K562 (cell line): ENCODE data around the gene COA7. TPM values are rescaled to one million over a fixed set of nuclear protein-coding genes. Genes with fewer than 3 reads are reported as not detected.

ENCODE experiments used
- ATAC-seq: fragments of 200-7000 bp; cut with Tn5 transposase; 3 replicates; pipeline ENCODE4 v1.9.1; 2020; ENCODE audit warnings: moderate library complexity
- BruUV-seq: library from RNA; stranded (reverse); fragments of 400-500 nt; replicated peaks from 2 replicates; lab custom pipeline; 2021; lab: Mats Ljungman, UMichigan
- CTCF ChIA-PET: fragments of 300-600 bp; formaldehyde crosslinking; extraction: SDS; loops from one replicate; lab custom pipeline; 2021; ENCODE audit warnings: low intra/inter-chr PET ratio; lab: Yijun Ruan, JAX
- POLR2A ChIA-PET: fragments of 300-600, 350-650 bp; sonication (Branson Sonifier 250); formaldehyde crosslinking; extraction: SDS; loops from one replicate; lab custom pipeline; 2021; ENCODE audit warnings: antibody characterized with exemption, inconsistent platforms; lab: Yijun Ruan, JAX
- DNase-seq, 4 experiments: peaks; one replicate each; pipeline versions ENCODE4 v3.0.0 to v3.0.0-alpha.2; 2011 to 2018; ENCODE audit warnings: low spot score in 3 of 4, mixed read lengths in 3 of 4; ENCODE audit errors: extremely low read depth in 1 of 4
- FAIRE-seq: peaks from 2 replicates; lab custom pipeline; 2011; peaks lifted over from hg19 to GRCh38; lab: Jason Lieb, UNC
- H2AFZ ChIP-seq: 2 replicates; pipeline ENCODE4 v1.6.0; 2011; ENCODE audit warnings: low read depth, low read length, control low read depth, inconsistent platforms
- H3K27ac ChIP-seq: fragments of 200-600 bp; 3 replicates; pipeline ENCODE4 v1.8.0; 2011; ENCODE audit warnings: low read depth, mild to moderate bottlenecking, control low read depth, inconsistent platforms, low read length, moderate library complexity, mixed read lengths; ENCODE audit errors: extremely low read depth
- H3K27me3 ChIP-seq, 2 experiments: fragments of 300-600 bp in 1 of 2; 2 replicates in 1 of 2; 3 replicates in 1 of 2; pipeline versions ENCODE4 v1.6.0 to v1.8.0; 2011; ENCODE audit warnings: inconsistent platforms in 2 of 2, low read length in 2 of 2, mild to moderate bottlenecking in 1 of 2, mixed read lengths in 1 of 2, moderate library complexity in 1 of 2; ENCODE audit not compliant: control insufficient read depth in 2 of 2, insufficient read depth in 2 of 2
- H3K36me3 ChIP-seq: fragments of 300-600 bp; 3 replicates; pipeline ENCODE4 v1.8.0; 2011; ENCODE audit warnings: mild to moderate bottlenecking, low read length, inconsistent platforms; ENCODE audit not compliant: control insufficient read depth, insufficient read depth
- H3K4me1 ChIP-seq, 2 experiments: fragments of 200-600 bp in 1 of 2; replicated peaks in 1 of 2; 2 replicates in 1 of 2; 3 replicates in 1 of 2; pipeline versions ENCODE4 v1.5.1 to v1.8.0; 2011; ENCODE audit warnings: inconsistent platforms in 2 of 2, low read length in 2 of 2, mild to moderate bottlenecking in 1 of 2, mixed read lengths in 1 of 2, moderate library complexity in 1 of 2; ENCODE audit not compliant: control insufficient read depth in 2 of 2, insufficient read depth in 2 of 2
- H3K4me2 ChIP-seq: 2 replicates; pipeline ENCODE4 v1.6.1; 2011; ENCODE audit warnings: low read length, control low read depth, inconsistent platforms, mixed read lengths; ENCODE audit not compliant: insufficient read depth
- H3K4me3 ChIP-seq: fragments of 200-600 bp; sonication (generic), shearing (Covaris generic); 2 replicates; pipeline ENCODE4 v1.5.1; 2016; ENCODE audit warnings: control low read depth, inconsistent platforms
- H3K79me2 ChIP-seq: fragments of 200-600 bp; 3 replicates; pipeline ENCODE4 v1.8.0; 2011; ENCODE audit warnings: low read length, inconsistent platforms; ENCODE audit not compliant: control insufficient read depth, insufficient read depth
- H3K9ac ChIP-seq, 2 experiments: 2 replicates each; pipeline versions ENCODE4 v1.6.0 to v1.6.1; 2011; ENCODE audit warnings: low read depth in 2 of 2, low read length in 2 of 2, control low read depth in 1 of 2, inconsistent platforms in 1 of 2, mild to moderate bottlenecking in 1 of 2, mixed read lengths in 1 of 2; ENCODE audit not compliant: insufficient read depth in 1 of 2
- H3K9me1 ChIP-seq: one replicate; pipeline ENCODE4 v1.6.0; 2011; ENCODE audit warnings: inconsistent platforms, mild to moderate bottlenecking, low read length, moderate library complexity; ENCODE audit not compliant: control insufficient read depth, insufficient read depth
- H3K9me3 ChIP-seq: replicated peaks from 2 replicates; pipeline ENCODE4 v1.5.1; 2011; ENCODE audit warnings: low read depth, low read length, inconsistent platforms; ENCODE audit not compliant: control insufficient read depth, insufficient read depth
- H4K20me1 ChIP-seq: replicated peaks from 2 replicates; pipeline ENCODE4 v1.6.1; 2011; ENCODE audit warnings: low read length, inconsistent platforms, mixed read lengths; ENCODE audit not compliant: control insufficient read depth, insufficient read depth
- CBFB ChIP-seq: sonication (generic); formaldehyde crosslinking; IDR thresholded peaks from 2 replicates; pipeline ENCODE4 v1.4.0; 2020; ENCODE audit warnings: mild to moderate bottlenecking, missing genetic modification reagents
- CHD2 ChIP-seq: IDR thresholded peaks from 2 replicates; pipeline ENCODE4 v1.6.1; 2011; ENCODE audit warnings: low read depth, low read length
- HMG20B ChIP-seq: fragments of 250-450 bp; sonication (Bioruptor Pico); IDR thresholded peaks from 2 replicates; pipeline ENCODE4 v1.5.0; 2021; ENCODE audit warnings: mild to moderate bottlenecking
- HNRNPLL ChIP-seq: fragments of 200-400 bp; formaldehyde crosslinking; IDR thresholded peaks from 2 replicates; pipeline ENCODE4 v1.6.1; 2017; ENCODE audit warnings: low read length, low read depth, mild to moderate bottlenecking; ENCODE audit not compliant: poor library complexity, severe bottlenecking
- PHF8 ChIP-seq: fragments of 200-600 bp; sonication (generic); IDR thresholded peaks from 2 replicates; pipeline ENCODE4 v1.6.1; 2012; ENCODE audit warnings: mixed run types, mild to moderate bottlenecking, inconsistent platforms, low read length, moderate library complexity, borderline replicate concordance
- POLR2AphosphoS5 ChIP-seq: IDR thresholded peaks from 2 replicates; pipeline ENCODE4 v1.6.1; 2011; ENCODE audit warnings: mild to moderate bottlenecking, low read depth, low read length, moderate library complexity; ENCODE audit not compliant: control insufficient read depth, insufficient read depth
- POU5F1 ChIP-seq: fragments of 150-350 bp; IDR thresholded peaks from 2 replicates; pipeline ENCODE4 v1.6.1; 2014; ENCODE audit warnings: borderline replicate concordance, low read length, low read depth, mild to moderate bottlenecking; ENCODE audit not compliant: partially characterized antibody
- SMARCE1 ChIP-seq: fragments of 450-650 bp; IDR thresholded peaks from 2 replicates; pipeline ENCODE4 v1.7.1; 2016; ENCODE audit warnings: mild to moderate bottlenecking
- TRIM28 ChIP-seq: fragments of 450-650 bp; IDR thresholded peaks from 2 replicates; pipeline ENCODE4 v1.6.1; 2017
- U2AF1 ChIP-seq: fragments of 200-400 bp; formaldehyde crosslinking; optimal IDR thresholded peaks from 2 replicates; pipeline ENCODE3; 2017; ENCODE audit warnings: mild to moderate bottlenecking, low read depth, low read length, moderate library complexity
- ZNF277 ChIP-seq: fragments of 250-450 bp; sonication (Bioruptor Pico); IDR thresholded peaks from 2 replicates; pipeline ENCODE4 v1.8.0; 2022; ENCODE audit warnings: inconsistent platforms, mild to moderate bottlenecking, moderate library complexity, borderline replicate concordance
- ZNF589 ChIP-seq: fragments of 200-800 bp; sonication (Bioruptor generic); IDR thresholded peaks from 2 replicates; pipeline ENCODE4 v1.6.1; 2016; ENCODE audit warnings: low read depth, missing genetic modification characterization, missing compliant biosample characterization
- ZNF766 ChIP-seq: fragments of 200-800 bp; sonication (Bioruptor generic); conservative IDR thresholded peaks from 2 replicates; pipeline ENCODE4 v1.6.1; 2016; ENCODE audit warnings: missing genetic modification characterization, missing compliant biosample characterization
- WGBS: fragments of 100-300 bp; shearing (Covaris generic); methylation state at CpG from one replicate; pipeline ENCODE4 v1.1.6; 2016; ENCODE audit warnings: low coverage, mixed read lengths; ENCODE audit not compliant: insufficient coverage; ENCODE audit errors: missing lambda C conversion rate; 5-methylcytosine and 5-hydroxymethylcytosine counted together
- in situ Hi-C: fragments of 300-500 bp; cut with MboI; formaldehyde crosslinking; loops from 4 replicates; pipeline ENCODE4 v1.15.0; 2018; ENCODE audit warnings: inconsistent platforms, mixed read lengths
- intact Hi-C: fragments of 100-400 bp; cut with micrococcal nuclease; formaldehyde crosslinking; loops from 2 replicates; pipeline ENCODE4 v1.14.2; 2022
- polyA plus RNA-seq, 8 experiments: library from polyadenylated mRNA; depleted of rRNA in 4 of 8; stranded (reverse) in 5 of 8; unstranded in 3 of 8; fragments of >200 nt; fragmentation: Nextera tagmentation in 2 of 8; fragmentation: Illumina TruSeq in 1 of 8; extraction: Ambion mirVana in 2 of 8; extraction: Trizol in 1 of 8; gene quantifications; 2 replicates each; pipeline versions ENCODE4 v1.2.1 to v1.2.3, GENCODE V29; 2011 to 2014; ENCODE audit warnings: inconsistent platforms in 1 of 8, missing spikeins in 1 of 8
- total RNA-seq, 7 experiments: library from RNA; depleted of rRNA in 6 of 7; stranded (reverse); fragments of >200 nt in 6 of 7; fragmentation: Illumina TruSeq in 2 of 7; extraction: Trizol in 2 of 7; gene quantifications; 2 replicates each; pipeline versions ENCODE4 v1.2.1 to v1.2.3, GENCODE V29; 2011 to 2021; ENCODE audit warnings: low replicate concordance in 1 of 7

COA7 gene
- total and polyA plus RNA-seq, 9 of the 15 experiments (the other 6 are each of a cell fraction or from before 2014, with no cell fraction given), result 19.4 to 82.8 (median 51.0) TPM

- POLR2A ChIA-PET, result no interaction called here
- no TSS peak for BruUV-seq
- no peak for TF ChIP-seq CBFB (CRISPR knock-in tag)
- TF ChIP-seq U2AF1, result no peak
- no peak for TF ChIP-seq HNRNPLL
- TF ChIP-seq SMARCE1, result no peak
- no peak for TF ChIP-seq ZNF589 (CRISPR knock-in tag)
- TF ChIP-seq HMG20B (CRISPR knock-in tag), result no peak
- TF ChIP-seq ZNF277 (CRISPR knock-in tag), result no peak
- TF ChIP-seq CHD2, result no peak
- TF ChIP-seq PHF8, result no peak
- TF ChIP-seq TRIM28, result no peak
- TF ChIP-seq POU5F1, result no peak
- no peak for TF ChIP-seq ZNF766 (CRISPR knock-in tag)
- no peak for TF ChIP-seq POLR2AphosphoS5
- TF ChIP-seq, all 486 proteins: peak for 0
- H2AFZ ChIP-seq, result peak overlapping the region; percentile 5; the same call in 1 of the 2 replicates
- H3K9me1 ChIP-seq, result no peaks in the 10 kb centered on the region
- 44% methylated on average over 6 of the region's 6 CpGs for WGBS
- H3K4me1 ChIP-seq, result no peaks in the 10 kb centered on the region
- H4K20me1 ChIP-seq, result no peaks in the 10 kb centered on the region
- CTCF ChIA-PET, result no interaction called here
- H3K27ac ChIP-seq, result no peak overlapping the region
- H3K9me3 ChIP-seq, result no peaks in the 10 kb centered on the region
- DNase-seq (no peak), ATAC-seq (no peak), FAIRE-seq (no peak)
- no peak overlapping the region for H3K9ac ChIP-seq
- H3K27me3 ChIP-seq, result no peaks in the 10 kb centered on the region
- in situ Hi-C loops, result no loop called here
- H3K79me2 ChIP-seq, result no peaks in the 10 kb centered on the region
- H3K4me2 ChIP-seq, result no peak overlapping the region
- intact Hi-C loops, result no loop called here
- no peaks in the 10 kb centered on the region for H3K36me3 ChIP-seq
- H3K4me3 ChIP-seq, result no peak overlapping the region
Measured at GRCh38 chr1:52645261-52645660, 52.9 kb downstream of the COA7 start.
